Inflammatory macrophage (primary cell): Measurements from ENCODE around the gene MORN5.

ENCODE experiments used
- DNase-seq, 2 donors: peaks; one replicate each; pipeline ENCODE4 v3.0.0-alpha.2; 2020 to 2022
- total RNA-seq, 18 experiments: gene quantifications; one replicate each; lab custom pipeline; 2026; ENCODE audit warnings: mixed read lengths in 6 of 18, inconsistent platforms in 2 of 18; lab: John Stamatoyannopoulos, UW

MORN5 gene
- total RNA-seq = 0 to 0.16 (median 0) reads per million in 18 experiments

- peak; percentile 97 to 98 for DNase-seq
Observed at GRCh38 chr9:122159026-122159924, at the start of gene MORN5, which contains the start of gene NDUFA8. Gene MORN5 (plus strand): TSS chr9:122159908. CDS start chr9:122159973, 65 bp downstream. Gene NDUFA8 (minus strand): TSS chr9:122159779. CDS start chr9:122159677, 102 bp downstream.

DNA sequence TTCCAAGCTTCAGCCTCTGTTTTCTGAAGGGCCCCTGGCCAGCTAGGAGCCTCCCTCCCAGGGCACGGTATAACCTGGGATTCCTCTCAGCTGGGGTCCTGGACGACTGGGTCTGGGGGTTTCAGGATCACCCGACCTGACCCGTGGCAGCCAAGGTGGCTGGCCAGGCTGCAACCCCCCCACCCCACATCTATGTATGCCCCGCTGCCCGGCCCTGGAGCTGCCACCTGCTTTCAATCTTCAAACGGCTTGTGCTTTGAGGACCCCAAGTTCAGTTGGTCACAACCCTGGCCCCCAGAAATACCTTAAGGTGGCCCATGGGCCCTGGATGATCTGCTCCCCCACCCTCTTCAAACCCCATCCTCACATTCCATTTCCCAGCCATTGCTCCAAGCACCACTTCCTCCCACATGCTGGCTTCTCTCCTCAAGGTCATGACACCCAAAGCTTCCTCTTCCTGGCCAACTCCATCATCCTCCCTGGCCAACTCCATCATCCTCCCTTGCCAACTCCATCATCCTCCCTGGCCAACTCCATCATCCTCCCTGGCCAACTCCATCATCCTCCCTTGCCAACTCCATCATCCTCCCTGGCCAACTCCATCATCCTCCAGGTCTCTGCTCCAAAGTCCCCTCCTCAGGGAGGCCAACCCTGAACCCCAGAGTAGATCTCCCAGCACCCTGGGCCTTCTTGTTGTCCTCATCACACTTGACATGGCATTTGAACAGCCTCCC lies 49.4 kb upstream of the MORN5 start:
- no peak for DNase-seq

GRCh38 chr9:122111413-122112085 lies 48.2 kb upstream of the MORN5 start:
- no peak for DNase-seq

DNA sequence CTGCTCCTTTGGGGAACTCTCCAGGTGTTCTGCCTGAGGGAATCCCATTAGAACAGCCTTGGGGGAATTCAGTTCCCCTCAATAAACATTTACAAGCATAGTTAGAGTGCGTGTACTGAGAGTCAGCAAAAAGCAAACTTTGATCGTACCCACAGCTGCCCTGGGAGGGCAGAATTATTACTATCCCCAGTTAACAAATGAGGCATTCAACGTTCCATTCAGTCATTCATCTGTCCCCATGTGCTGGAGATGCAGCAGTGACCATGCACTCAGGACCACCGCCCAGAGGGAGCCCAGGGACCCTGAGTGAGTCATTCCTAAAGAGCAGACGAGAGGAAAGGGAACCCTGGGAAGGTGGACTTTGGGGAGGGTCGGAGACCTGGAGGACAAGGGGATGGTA lies 47.5 kb upstream of the MORN5 start:
- no peak for DNase-seq

DNA sequence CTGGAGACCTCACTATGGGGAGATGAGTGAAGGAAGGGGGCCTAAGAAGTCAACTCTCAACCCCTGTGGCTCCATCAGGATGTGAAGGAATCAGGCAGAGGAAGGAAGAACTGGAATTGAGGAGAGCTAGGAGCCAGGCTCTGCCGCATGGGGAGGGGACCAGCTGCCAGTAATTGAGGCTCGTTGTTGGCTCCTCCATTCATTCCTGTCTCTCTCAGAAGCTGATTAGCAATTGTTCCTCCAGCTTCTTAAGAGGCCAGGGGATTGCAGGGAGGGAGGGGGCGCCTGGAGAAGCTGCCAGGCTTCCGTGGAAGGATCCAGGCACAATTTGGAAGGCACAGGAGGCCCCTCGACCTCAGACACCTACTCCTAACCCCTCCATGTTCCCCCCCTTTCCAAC lies 46.1 kb upstream of the MORN5 start:
- DNase-seq = no peak

GRCh38 chr9:122115176-122116035 lies 44.3 kb upstream of the MORN5 start:
- DNase-seq = no peak

DNA sequence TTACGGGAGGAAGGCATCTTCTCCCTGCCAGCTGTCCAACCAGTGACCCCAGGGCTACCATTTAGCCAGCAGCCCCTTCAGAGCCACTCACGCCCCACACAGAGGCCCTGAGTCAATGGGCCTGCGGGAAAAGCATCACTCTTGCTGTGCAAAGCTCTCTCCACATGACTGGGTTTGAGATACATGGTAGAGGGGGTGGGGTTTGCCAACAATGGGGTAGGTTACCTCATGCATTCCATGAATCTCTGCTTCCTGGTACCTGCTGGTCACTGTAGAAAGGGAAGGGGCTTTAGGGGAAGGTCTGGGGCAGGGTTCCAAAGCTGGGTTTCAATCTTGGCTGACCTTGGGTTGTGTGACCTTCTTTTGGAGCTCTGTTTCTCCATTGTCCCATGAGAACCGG lies 43.7 kb upstream of the MORN5 start:
- no peak for DNase-seq

GRCh38 chr9:122116448-122117173 lies 43.1 kb upstream of the MORN5 start:
- no peak for DNase-seq

DNA sequence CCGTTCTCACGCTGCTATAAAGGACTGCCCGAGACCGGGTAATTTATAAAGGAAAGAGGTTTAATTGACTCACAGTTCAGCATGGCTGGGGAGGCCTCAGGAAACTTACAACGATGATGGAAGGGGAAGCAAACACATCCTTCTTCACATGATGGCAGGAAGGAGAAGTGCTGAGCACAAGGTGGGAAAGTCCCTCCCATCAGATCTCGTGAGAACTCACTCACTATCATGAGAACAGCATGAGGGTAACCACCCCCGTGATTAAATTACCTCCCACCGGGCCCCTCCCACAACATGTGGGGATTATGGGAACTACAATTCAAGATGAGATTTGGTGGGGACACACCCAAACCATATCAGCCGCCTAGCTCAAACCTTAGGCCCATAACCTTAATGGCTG lies 42.5 kb upstream of the MORN5 start:
- DNase-seq = peak in 1 of 2 donors; percentile 29

DNA sequence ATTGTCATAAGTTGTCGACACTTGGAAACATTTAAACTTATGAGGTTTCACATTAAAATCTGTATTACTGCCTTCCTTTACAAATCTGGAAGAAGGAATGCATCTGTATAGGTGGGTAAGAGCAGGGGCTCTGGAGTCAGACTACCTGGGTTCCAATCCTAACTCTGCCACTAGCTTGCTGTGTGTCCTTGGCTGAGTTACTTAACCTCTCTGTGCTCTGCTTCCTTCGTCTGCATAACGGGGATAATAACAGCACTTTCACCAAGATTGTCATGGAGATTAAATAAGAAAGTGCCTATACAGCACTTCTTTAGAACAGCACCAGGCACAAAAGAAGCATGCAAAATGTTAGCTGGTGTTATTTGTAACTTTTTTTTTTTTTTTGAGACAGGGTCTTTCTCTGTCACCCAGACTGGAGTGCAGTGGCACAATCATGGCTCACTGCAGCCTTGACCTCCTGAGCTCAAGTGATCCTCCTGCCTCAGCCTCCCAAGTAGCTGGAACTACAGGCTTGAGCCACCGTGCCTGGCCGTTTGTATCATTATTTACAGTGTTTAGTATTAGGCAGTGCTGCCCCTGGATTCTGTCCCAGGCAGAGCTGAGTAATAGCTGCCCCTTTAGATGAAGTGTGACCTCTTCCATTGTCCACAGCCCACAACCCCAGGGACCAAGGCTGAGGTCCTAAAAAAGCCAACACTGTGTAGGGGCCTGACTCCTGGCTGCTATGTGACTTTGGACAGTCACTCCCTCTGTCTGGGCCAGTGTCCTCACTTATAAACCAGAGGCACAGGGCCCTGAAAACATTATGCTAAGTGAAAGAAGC lies 41.2 kb upstream of the MORN5 start:
- DNase-seq = no peak

GRCh38 chr9:122119166-122119521 lies 40.6 kb upstream of the MORN5 start:
- DNase-seq = no peak

- DNase-seq = no peak
Observed at GRCh38 chr9:122119721-122120120, 40.0 kb upstream of the MORN5 start.

DNA sequence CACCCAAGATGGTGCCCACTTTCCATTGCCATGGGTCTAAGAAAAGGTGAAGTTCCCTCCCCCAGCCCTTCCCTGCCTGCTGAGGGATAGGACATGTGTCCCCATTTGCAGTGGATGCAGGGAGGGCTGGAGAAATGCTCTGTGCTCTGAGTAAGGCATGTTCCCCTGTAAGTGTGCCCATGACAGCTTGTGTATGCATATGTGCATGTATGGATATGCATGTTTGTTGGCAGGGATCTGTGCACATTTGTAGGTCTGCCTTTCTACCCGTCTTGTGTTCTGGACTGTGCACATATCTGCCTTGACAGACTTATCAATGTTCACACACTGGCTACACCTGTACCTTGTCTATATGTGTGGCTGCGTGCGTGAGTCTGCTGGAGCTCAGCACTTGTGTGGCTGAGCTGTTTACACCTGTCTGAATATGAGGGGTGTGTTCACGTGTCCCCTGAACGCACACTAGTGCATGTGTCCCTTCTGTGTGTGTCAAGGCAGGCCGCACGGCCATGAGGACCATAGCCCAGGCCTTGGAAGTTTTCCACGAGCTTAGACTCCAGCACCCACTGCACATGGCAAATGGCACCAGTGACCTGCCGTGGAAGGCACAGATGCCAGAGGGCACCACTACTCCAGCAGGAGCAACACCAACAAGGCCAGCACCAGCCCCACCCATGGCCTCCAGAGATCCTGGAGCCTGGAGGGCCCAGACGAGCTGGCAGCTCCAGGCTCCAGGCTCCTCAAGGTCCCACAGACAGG lies 39.2 kb upstream of the MORN5 start:
- no peak for DNase-seq

DNA sequence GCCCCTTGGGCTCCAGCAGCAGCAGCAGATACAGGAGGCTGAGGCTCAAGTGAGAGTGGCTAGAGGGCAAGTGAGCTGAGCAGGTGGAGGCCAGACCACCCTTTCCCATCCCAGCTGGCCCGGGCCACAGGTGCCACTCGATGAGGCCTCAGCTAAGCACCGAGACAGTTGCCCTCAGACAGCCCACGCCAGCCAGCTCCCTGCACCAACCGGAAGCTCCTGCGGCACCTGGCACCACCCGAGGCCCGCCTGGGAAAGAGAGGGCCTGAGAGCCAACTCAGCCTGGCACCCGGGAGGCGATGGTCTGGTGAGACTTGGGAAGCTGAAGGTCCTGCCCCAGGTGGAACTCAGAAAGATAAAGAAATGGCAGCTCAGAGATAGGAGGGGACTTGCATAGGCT lies 38.3 kb upstream of the MORN5 start:
- DNase-seq = no peak

- DNase-seq = no peak
Observed at GRCh38 chr9:122121931-122122330, 37.8 kb upstream of the MORN5 start.

DNA sequence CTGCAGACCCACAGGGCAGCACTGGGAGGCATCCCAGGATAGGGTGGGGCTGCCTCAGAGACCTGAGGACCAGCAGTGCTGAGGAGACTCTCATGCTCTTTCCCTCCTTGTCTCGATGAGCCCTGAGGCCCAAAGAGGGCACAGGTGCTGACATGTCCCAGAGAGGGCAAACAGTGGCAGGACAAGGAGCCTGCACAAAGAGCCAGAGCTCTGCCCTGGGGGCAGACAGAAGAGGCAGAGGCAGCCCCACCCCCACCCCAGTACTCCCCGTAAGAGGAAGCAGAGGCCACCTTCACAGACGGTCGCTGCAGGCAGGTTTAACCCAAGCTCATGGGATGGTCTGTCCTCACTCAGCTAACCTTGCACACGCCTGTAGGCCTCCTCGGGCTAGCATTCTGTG lies 37.2 kb upstream of the MORN5 start:
- no peak for DNase-seq

- DNase-seq = peak; percentile 83 to 84
Observed at GRCh38 chr9:122122903-122123632, 36.6 kb upstream of the MORN5 start.

DNA sequence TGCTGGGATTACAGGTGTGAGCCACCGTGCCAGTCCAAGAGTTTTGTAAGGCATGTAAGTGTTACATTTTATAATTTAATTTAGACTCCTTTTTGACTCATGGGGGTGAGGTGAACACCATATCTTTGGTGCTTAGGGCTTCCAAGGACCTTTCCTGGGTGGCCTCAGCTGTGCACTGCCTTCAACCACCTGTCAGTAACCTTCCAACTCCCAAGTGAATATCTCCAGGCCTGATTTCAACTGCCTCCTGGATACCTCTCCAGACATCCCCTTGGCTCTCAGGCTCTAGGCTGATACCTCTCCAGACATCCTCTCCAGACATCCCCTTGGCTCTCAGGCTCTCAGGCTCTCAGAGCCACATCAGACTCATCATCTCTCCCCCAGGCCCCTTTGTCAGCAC lies 35.7 kb upstream of the MORN5 start:
- DNase-seq = no peak

DNA sequence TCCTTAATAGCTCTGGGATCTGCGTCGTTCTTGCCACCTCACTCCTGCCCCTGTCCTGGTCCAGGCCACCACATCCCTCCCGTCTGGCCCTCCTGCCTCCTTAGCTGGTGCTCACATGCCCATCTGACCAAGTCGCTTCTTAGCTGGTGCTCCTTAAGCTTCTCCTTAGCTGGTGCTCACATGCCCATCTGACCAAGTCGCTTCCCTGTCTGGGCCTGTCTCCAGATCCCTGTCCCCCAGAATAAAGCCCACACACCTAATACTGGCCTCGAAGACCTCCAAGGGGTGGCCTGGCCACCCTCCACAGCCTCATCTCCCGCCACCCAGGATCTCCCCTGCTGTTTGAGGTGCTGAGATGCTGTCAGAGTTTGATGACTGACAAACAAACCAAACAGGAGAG lies 35.2 kb upstream of the MORN5 start:
- DNase-seq = no peak
